NB4 (cell line): ENCODE measurements around the gene DAB2IP.

ENCODE experiments used
- DNase-seq: peaks from one replicate; pipeline ENCODE4 v3.0.0; 2010; ENCODE audit warnings: low read depth
- H3K4me3 ChIP-seq: one replicate; pipeline ENCODE4 v1.5.1; 2011; ENCODE audit warnings: mild to moderate bottlenecking, low read depth, low read length, moderate library complexity
- CTCF ChIP-seq: IDR thresholded peaks from one replicate; pipeline ENCODE4 v1.5.1; 2012; ENCODE audit warnings: low read depth, low read length
- MAX ChIP-seq: IDR thresholded peaks from 2 replicates; pipeline ENCODE4 v1.6.1; 2011; ENCODE audit warnings: low read depth, low read length
- MYC ChIP-seq: IDR thresholded peaks from 2 replicates; pipeline ENCODE4 v1.6.1; 2011; ENCODE audit warnings: low read depth, low read length
- POLR2A ChIP-seq: IDR thresholded peaks from 2 replicates; pipeline ENCODE4 v1.6.1; 2011; ENCODE audit warnings: mild to moderate bottlenecking; ENCODE audit not compliant: insufficient read length; ENCODE audit errors: extremely low read depth

DAB2IP gene

GRCh38 chr9:121688146-121688680, 36.8 kb downstream of the DAB2IP start:
- H3K4me3 ChIP-seq = no peak overlapping the region
- no peak for DNase-seq
- no peak for TF ChIP-seq MYC
- TF ChIP-seq CTCF = no peak
- no peak for TF ChIP-seq MAX
- no peak for TF ChIP-seq POLR2A

GRCh38 chr9:121688681-121689080, 37.2 kb downstream of the DAB2IP start:
- H3K4me3 ChIP-seq = no peak overlapping the region
- TF ChIP-seq POLR2A (no peak), MYC (no peak), CTCF (no peak), MAX (no peak)
- DNase-seq = no peak

- DNase-seq = no peak
- H3K4me3 ChIP-seq = no peak overlapping the region
- TF ChIP-seq POLR2A (no peak), MAX (no peak), CTCF (no peak), MYC (no peak)
Observed at GRCh38 chr9:121689461-121690157, 38.2 kb downstream of the DAB2IP start.

- H3K4me3 ChIP-seq = no peak overlapping the region
- TF ChIP-seq CTCF (no peak), POLR2A (no peak), MYC (no peak), MAX (no peak)
- DNase-seq = no peak
Observed at GRCh38 chr9:121690316-121690715, 38.9 kb downstream of the DAB2IP start.

- TF ChIP-seq CTCF (no peak), MYC (no peak), POLR2A (no peak), MAX (no peak)
- no peak overlapping the region for H3K4me3 ChIP-seq
- no peak for DNase-seq
Observed at GRCh38 chr9:121690766-121691165, 39.3 kb downstream of the DAB2IP start.
